BE2C (cell line): ENCODE measurements around the gene CCDC90B.

Source experiments
- DNase-seq: peaks from one replicate; pipeline ENCODE4 v3.0.0-alpha.2; 2020
- H3K27me3 ChIP-seq: fragments of 250-450 bp; sonication (Bioruptor Pico); 2 replicates; pipeline ENCODE4 v1.5.1; 2020; ENCODE audit warnings: mild to moderate bottlenecking
- H3K36me3 ChIP-seq: fragments of 250-450 bp; sonication (Bioruptor Pico); 2 replicates; pipeline ENCODE4 v1.5.1; 2020; ENCODE audit warnings: mild to moderate bottlenecking
- H3K4me1 ChIP-seq: fragments of 250-450 bp; sonication (Bioruptor Pico); 2 replicates; pipeline ENCODE4 v1.5.1; 2020
- H3K4me3 ChIP-seq: 2 replicates; pipeline ENCODE4 v1.5.1; 2011; ENCODE audit warnings: low read depth, low read length
- H3K9me3 ChIP-seq: fragments of 250-450 bp; sonication (Bioruptor Pico); 2 replicates; pipeline ENCODE4 v1.5.1; 2020
- CTCF ChIP-seq: IDR thresholded peaks from 2 replicates; pipeline ENCODE4 v1.5.1; 2012; ENCODE audit warnings: mild to moderate bottlenecking, low read depth, low read length

CCDC90B gene

GRCh38 chr11:83259559-83259958, 26.6 kb downstream of the CCDC90B start:
- no peaks in the 10 kb centered on the region for H3K27me3 ChIP-seq
- TF ChIP-seq CTCF, result no peak
- DNase-seq, result no peak
- 0 out of 2 replicates have a peak, but pooled peaks cover 2% of the 10 kb centered on the region for H3K4me1 ChIP-seq
- H3K4me3 ChIP-seq, result no peak overlapping the region
- no peaks in the 10 kb centered on the region for H3K9me3 ChIP-seq
- peaks cover 2% of the 10 kb centered on the region; the same call in 1 of the 2 replicates for H3K36me3 ChIP-seq

- H3K36me3 ChIP-seq, result no peaks in the 10 kb centered on the region
- no peaks in the 10 kb centered on the region for H3K27me3 ChIP-seq
- TF ChIP-seq CTCF, result no peak
- no peaks in the 10 kb centered on the region for H3K4me1 ChIP-seq
- no peak overlapping the region for H3K4me3 ChIP-seq
- no peak for DNase-seq
- H3K9me3 ChIP-seq, result no peaks in the 10 kb centered on the region
Observed at GRCh38 chr11:83257761-83258168, 28.4 kb downstream of the CCDC90B start.

- no peak overlapping the region for H3K4me3 ChIP-seq
- DNase-seq, result no peak
- no peaks in the 10 kb centered on the region for H3K36me3 ChIP-seq
- TF ChIP-seq CTCF, result no peak
- no peaks in the 10 kb centered on the region for H3K9me3 ChIP-seq
- H3K4me1 ChIP-seq, result no peaks in the 10 kb centered on the region
- H3K27me3 ChIP-seq, result no peaks in the 10 kb centered on the region
Observed at GRCh38 chr11:83256602-83257340, 29.4 kb downstream of the CCDC90B start.

GRCh38 chr11:83255366-83255765, 30.8 kb downstream of the CCDC90B start:
- Histone ChIP-seq H3K36me3 (no peaks in the 10 kb centered on the region), H3K9me3 (no peaks in the 10 kb centered on the region), H3K4me3 (no peak overlapping the region), H3K4me1 (no peaks in the 10 kb centered on the region), H3K27me3 (no peaks in the 10 kb centered on the region)
- DNase-seq, result no peak
- no peak for TF ChIP-seq CTCF

- Histone ChIP-seq H3K4me1 (no peaks in the 10 kb centered on the region), H3K27me3 (no peaks in the 10 kb centered on the region), H3K9me3 (no peaks in the 10 kb centered on the region), H3K36me3 (no peaks in the 10 kb centered on the region), H3K4me3 (no peak overlapping the region)
- TF ChIP-seq CTCF, result no peak
- no peak for DNase-seq
Observed at GRCh38 chr11:83252941-83253340, 33.2 kb downstream of the CCDC90B start.

GRCh38 chr11:83252266-83252665, 33.9 kb downstream of the CCDC90B start:
- TF ChIP-seq CTCF, result no peak
- H3K4me3 ChIP-seq, result no peak overlapping the region
- H3K4me1 ChIP-seq, result no peaks in the 10 kb centered on the region
- H3K9me3 ChIP-seq, result no peaks in the 10 kb centered on the region
- H3K27me3 ChIP-seq, result no peaks in the 10 kb centered on the region
- H3K36me3 ChIP-seq, result no peaks in the 10 kb centered on the region
- DNase-seq, result no peak
